ENCODE data around the gene SLC13A3. TPM values are rescaled to one million over a fixed set of nuclear protein-coding genes. Genes with fewer than 3 reads are reported as not detected.

The SLC13A3 gene
- total and polyA plus RNA-seq, 2 donors (not counting 3 experiments of a cell fraction or from before 2014, with no cell fraction given): 0.11 to 0.40 TPM

GRCh38 chr20:46546936-46547335 lies 104.3 kb downstream of the SLC13A3 start:
- CTCF ChIA-PET: no interaction called here

GRCh38 chr20:46546298-46546697 lies 105.0 kb downstream of the SLC13A3 start:
- no peaks in the 10 kb centered on the region for H4K20me1 ChIP-seq (replicated peaks; ENCODE audit: control insufficient read depth, extremely low read depth, insufficient read depth, low read length)
- FAIRE-seq (no peak), DNase-seq (ENCODE audit: low read depth, low spot score) (no peak)
- ChIA-PET POLR2A (no interaction called here), CTCF (no interaction called here)
- dilution Hi-C loops (cut with MboI; ENCODE audit: extremely low pct_ligation_motif_present, low sequenced_read_pairs): no loop called here
- no peak overlapping the region for H3K9ac ChIP-seq (replicated peaks; ENCODE audit: extremely low read depth, insufficient read depth, low read length)
- no peaks in the 10 kb centered on the region for H3K79me2 ChIP-seq (ENCODE audit: control insufficient read depth, insufficient read depth, low read length)
- no peak for TF ChIP-seq JUN (IDR thresholded peaks at IDR 0.05; ENCODE audit: borderline replicate concordance, insufficient read depth, insufficient read length, low read depth)
- no peak for TF ChIP-seq CTCF (IDR thresholded peaks at IDR 0.05; ENCODE audit: extremely low read depth in 1 of 2, insufficient read depth in 1 of 2, low read depth in 1 of 2, low read length in 2 of 2)
- no peak for TF ChIP-seq POLR2AphosphoS5 (IDR thresholded peaks at IDR 0.05; ENCODE audit: insufficient read depth, low read depth, low read length)
- TF ChIP-seq GATA2 (IDR thresholded peaks at IDR 0.05; ENCODE audit: insufficient read depth, insufficient read length, low read depth, low read length): no peak
- no peak for TF ChIP-seq MAX (IDR thresholded peaks at IDR 0.05; ENCODE audit: insufficient read depth, insufficient read length)
- TF ChIP-seq FOS (IDR thresholded peaks at IDR 0.05; ENCODE audit: borderline replicate concordance, insufficient read depth, low read length): no peak
- TF ChIP-seq EZH2 (IDR thresholded peaks at IDR 0.05; ENCODE audit: borderline replicate concordance, low read depth, low read length, severe bottlenecking): no peak
- TF ChIP-seq MYC (IDR thresholded peaks at IDR 0.05; ENCODE audit: low read depth, low read length): no peak
- no peak for TF ChIP-seq POLR2A (IDR thresholded peaks at IDR 0.05; ENCODE audit: low read depth, low read length)
- H3K4me2 ChIP-seq (ENCODE audit: insufficient read depth, low read length): no peak overlapping the region
- H2AFZ ChIP-seq (ENCODE audit: low read depth, low read length): no peak overlapping the region
- no peak overlapping the region for H3K27ac ChIP-seq (ENCODE audit: insufficient read depth, low read depth, low read length)
- no peaks in the 10 kb centered on the region for H3K9me1 ChIP-seq (replicated peaks; ENCODE audit: control insufficient read depth, extremely low read depth, insufficient read depth, low read length)
- no TSS peak for BruUV-seq (replicated peaks)
- no peak overlapping the region for H3K4me3 ChIP-seq (replicated peaks in 1 of 3; ENCODE audit: insufficient read depth in 1 of 3, low read depth in 1 of 3, low read length in 3 of 3)
- intact Hi-C loops (cut with micrococcal nuclease): no loop called here
- no peaks in the 10 kb centered on the region for H3K4me1 ChIP-seq (ENCODE audit: control insufficient read depth, extremely low read depth, insufficient read depth, low read length)
- H3K36me3 ChIP-seq (ENCODE audit: control insufficient read depth in 2 of 2, extremely low read depth in 1 of 2, insufficient read depth in 2 of 2, low read length in 2 of 2): no peaks in the 10 kb centered on the region
- H3K9me3 ChIP-seq (replicated peaks; ENCODE audit: control insufficient read depth, insufficient read depth, low read length): no peaks in the 10 kb centered on the region
- H3K27me3 ChIP-seq (ENCODE audit: control insufficient read depth in 2 of 2, insufficient read depth in 2 of 2, low read length in 2 of 2): no peaks in the 10 kb centered on the region

More at GRCh38 chr20:46546936-46547335, 104.3 kb downstream of the SLC13A3 start:
- no peak for FAIRE-seq
- Histone ChIP-seq H3K36me3 (ENCODE audit: control insufficient read depth in 2 of 2, extremely low read depth in 1 of 2, insufficient read depth in 2 of 2, low read length in 2 of 2) (no peaks in the 10 kb centered on the region), H4K20me1 (replicated peaks; ENCODE audit: control insufficient read depth, extremely low read depth, insufficient read depth, low read length) (no peaks in the 10 kb centered on the region), H3K9me3 (replicated peaks; ENCODE audit: control insufficient read depth, insufficient read depth, low read length) (no peaks in the 10 kb centered on the region), H3K4me2 (ENCODE audit: insufficient read depth, low read length) (no peak overlapping the region), H3K9ac (replicated peaks; ENCODE audit: extremely low read depth, insufficient read depth, low read length) (no peak overlapping the region), H3K9me1 (replicated peaks; ENCODE audit: control insufficient read depth, extremely low read depth, insufficient read depth, low read length) (no peaks in the 10 kb centered on the region), H3K79me2 (ENCODE audit: control insufficient read depth, insufficient read depth, low read length) (no peaks in the 10 kb centered on the region), H3K4me3 (replicated peaks in 1 of 3; ENCODE audit: insufficient read depth in 1 of 3, low read depth in 1 of 3, low read length in 3 of 3) (no peak overlapping the region), H3K4me1 (ENCODE audit: control insufficient read depth, extremely low read depth, insufficient read depth, low read length) (no peaks in the 10 kb centered on the region), H3K27ac (ENCODE audit: insufficient read depth, low read depth, low read length) (no peak overlapping the region), H3K27me3 (ENCODE audit: control insufficient read depth in 2 of 2, insufficient read depth in 2 of 2, low read length in 2 of 2) (no peaks in the 10 kb centered on the region), H2AFZ (ENCODE audit: low read depth, low read length) (no peak overlapping the region)
- intact Hi-C loops (cut with micrococcal nuclease) (no loop called here), dilution Hi-C loops (cut with MboI; ENCODE audit: extremely low pct_ligation_motif_present, low sequenced_read_pairs) (no loop called here)
- no peak for TF ChIP-seq POLR2AphosphoS5 (IDR thresholded peaks at IDR 0.05; ENCODE audit: insufficient read depth, low read depth, low read length)
- no peak for TF ChIP-seq POLR2A (IDR thresholded peaks at IDR 0.05; ENCODE audit: low read depth, low read length)
- no peak for TF ChIP-seq GATA2 (IDR thresholded peaks at IDR 0.05; ENCODE audit: insufficient read depth, insufficient read length, low read depth, low read length)
- no peak for TF ChIP-seq MAX (IDR thresholded peaks at IDR 0.05; ENCODE audit: insufficient read depth, insufficient read length)
- TF ChIP-seq FOS (IDR thresholded peaks at IDR 0.05; ENCODE audit: borderline replicate concordance, insufficient read depth, low read length): no peak
- POLR2A ChIA-PET: no interaction called here
- DNase-seq (ENCODE audit: low read depth, low spot score): no peak
- BruUV-seq (replicated peaks): no TSS peak
